Inflammatory macrophage (primary cell): ENCODE data around the gene ZNF514.
"Not testable (repeated sequence)": the region's sequence is repeated elsewhere in the genome, so short reads cannot be mapped to it uniquely, and the experiment has no call there.

Experiments used
- DNase-seq, 2 donors: peaks; one replicate each; pipeline ENCODE4 v3.0.0-alpha.2; 2020 to 2022

The ZNF514 gene

GRCh38 chr2:95122197-95122551 lies 37.5 kb downstream of the ZNF514 start:
- DNase-seq = no peak

DNA sequence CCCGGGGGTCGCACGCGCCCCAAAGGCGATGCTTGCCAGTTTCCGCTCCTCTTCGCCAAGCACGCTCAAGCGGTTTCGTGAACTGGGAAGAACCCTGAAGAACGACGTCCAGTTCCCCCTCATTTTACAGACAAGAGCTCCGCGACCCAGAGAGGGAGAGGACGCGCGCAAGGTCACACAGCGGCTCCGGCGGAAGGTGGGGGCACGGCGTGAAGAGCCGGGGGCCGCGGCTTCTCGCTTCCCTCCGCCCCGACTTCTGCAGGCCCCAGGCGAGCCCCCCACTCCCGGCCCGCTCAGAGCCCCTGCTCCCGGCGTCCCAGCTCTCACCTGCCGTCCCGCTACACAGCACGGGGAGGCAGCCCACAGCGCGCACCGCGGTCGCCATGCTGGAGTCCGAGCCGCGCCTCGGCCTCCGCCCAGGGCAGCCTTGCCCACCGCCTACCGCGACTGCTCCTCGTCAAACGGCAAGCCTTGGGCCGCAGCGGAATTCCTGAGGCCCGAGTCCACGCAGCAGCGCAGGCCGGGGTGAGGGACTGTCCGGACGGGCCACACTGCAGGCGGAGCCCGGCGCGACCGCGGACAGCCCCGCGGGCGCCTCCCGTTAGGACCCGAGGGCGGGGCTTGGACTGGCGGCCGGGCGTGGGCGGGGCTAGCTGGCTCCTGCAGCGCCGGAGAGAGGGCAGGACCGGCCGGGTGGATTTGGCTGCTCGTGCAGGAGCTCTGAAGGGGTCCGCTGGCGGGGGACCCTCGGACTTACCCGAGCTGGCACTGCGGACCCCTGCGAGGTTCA lies 38.0 kb downstream of the ZNF514 start, which contains the start of gene MRPS5:
Gene MRPS5 (minus strand): TSS at position 402 of the 790 bp plus-strand sequence. CDS start 17 bp downstream, at position 385.
- peak; percentile 85 to 92 for DNase-seq

GRCh38 chr2:95121093-95121406 lies 38.6 kb downstream of the ZNF514 start:
- peak in 1 of 2 donors; percentile 28 for DNase-seq

DNA sequence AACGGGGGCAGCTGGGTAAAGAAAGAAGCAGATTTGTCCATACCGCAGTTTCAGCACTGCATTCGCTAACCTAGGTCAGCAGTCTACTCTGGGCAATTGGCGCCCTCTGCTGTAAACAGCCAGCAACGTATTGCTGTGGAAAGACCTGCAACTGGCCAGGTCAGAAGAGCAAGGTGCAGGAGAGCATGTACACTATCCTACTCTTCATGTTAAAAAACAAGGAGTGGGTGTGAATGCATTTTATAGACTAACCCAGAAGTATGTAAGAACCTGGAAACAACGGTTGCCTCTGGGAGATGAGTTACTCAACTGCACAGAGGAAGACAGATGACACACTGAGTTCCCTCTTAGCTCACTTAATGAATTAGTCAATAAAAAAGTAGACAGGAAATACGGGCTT lies 44.2 kb downstream of the ZNF514 start:
- peak; percentile 59 to 70 for DNase-seq

DNA sequence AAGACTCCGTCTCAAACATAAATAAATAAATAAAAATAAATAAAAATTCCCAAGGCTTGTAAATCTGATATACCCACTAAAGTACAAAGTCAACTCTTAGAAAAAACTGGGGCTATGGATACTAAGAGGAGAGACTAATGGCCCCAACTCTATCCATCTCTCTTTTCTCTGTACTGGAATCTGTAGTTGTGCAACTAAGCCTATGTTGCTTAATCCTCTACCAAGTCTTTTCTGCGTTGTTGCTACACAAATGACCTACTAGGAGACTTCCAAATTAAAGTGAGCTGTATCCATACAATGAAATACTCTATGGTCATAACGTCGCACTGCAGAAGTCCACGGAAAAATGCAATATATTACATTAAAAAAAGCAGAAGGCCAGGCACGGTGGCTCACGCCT lies 46.2 kb downstream of the ZNF514 start:
- DNase-seq = peak in 1 of 2 donors; percentile 33

DNA sequence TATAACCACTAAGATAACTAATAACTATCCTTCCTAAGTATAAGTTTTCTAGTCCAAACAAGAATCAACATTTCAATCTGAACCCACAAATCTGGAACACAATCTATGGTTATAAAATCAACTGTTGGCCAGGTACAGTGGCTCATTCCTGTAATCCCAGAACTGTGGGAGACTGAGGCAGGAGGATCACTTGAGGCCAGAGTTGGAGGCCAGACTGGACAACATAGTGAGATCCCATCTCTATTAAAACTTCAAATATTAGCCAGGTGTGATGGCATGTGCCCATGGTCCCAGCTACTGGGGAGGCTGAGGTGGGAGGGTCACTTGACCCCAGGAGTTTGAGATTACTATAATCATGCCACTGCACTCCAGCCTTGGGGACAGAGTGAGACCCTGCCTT lies 49.3 kb downstream of the ZNF514 start:
- no peak for DNase-seq

DNA sequence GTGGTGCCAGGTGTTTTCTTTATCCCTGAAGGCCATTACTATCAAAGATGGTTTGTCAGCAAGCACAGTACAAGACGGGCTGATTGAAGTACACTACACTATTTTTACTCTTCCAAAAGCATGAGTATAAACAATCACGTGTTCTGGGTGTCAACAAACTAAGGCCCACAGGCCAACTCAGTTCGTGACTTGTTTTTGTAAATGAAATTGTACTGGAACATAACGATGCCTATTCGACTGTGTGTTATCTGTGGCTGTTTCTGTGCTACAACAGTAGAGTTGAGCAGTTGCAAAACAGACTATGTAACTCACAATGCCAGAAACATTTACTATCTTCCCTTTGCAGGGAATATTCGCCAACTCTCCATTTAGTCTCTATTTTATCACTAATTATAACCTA lies 50.4 kb downstream of the ZNF514 start:
- no peak for DNase-seq

DNA sequence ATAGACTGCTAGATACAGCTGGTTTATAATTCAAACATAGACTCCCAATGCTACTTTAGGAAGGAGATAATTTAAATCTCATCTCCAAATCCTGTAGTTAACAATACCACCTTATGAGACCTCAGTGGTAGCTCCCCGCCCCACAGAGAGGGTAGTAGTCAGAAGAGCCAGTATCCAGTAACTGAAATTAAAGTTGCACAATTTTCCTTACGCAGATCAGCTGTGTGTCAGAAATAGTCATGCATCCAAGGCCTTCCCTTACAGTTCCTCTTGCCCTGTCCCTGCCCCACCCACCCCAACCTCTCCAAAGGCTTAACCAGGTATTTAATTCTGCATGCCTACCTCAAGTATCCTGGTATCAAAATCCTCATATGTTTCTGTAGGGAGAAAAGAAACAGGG lies 53.6 kb downstream of the ZNF514 start:
- peak; percentile 26 to 33 for DNase-seq

DNA sequence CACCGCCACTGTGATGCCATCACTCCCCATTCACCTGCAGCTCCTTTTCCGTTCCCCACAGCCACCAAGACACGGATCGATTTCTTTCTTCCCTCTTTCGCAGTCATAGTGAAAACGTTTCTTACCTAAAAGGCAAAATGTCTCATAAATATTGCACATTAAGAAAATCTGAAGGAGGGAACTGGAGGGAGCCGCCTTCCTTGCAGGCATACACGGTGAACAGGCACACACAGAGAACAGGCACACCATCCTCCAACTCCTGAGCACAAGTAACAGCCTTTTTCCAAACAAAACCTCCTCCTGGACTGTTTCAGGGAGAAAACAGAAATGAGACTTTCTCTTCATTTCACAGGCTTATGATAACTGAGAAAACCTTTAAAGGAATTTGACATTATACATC lies 55.0 kb downstream of the ZNF514 start:
- DNase-seq = no peak

- no peak for DNase-seq
Measured at GRCh38 chr2:95099910-95100309, 59.7 kb downstream of the ZNF514 start.

DNA sequence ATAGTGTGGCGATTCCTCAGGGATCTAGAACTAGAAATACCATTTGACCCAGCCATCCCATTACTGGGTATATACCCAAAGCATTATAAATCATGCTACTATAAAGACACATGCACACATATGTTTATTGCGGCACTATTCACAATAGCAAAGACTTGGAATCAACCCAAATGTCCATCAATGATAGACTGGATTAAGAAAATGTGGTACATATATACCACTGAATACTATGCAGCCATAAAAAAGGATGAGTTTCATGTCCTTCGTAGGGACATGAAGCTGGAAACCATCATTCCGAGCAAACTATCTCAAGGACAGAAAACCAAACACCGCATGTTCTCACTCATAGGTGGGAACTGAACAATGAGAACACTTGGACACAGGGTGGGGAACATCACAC lies 61.4 kb downstream of the ZNF514 start:
- DNase-seq = not testable (repeated sequence)
